Hematopoietic multipotent progenitor cell treated with erythropoietin and hydrocortisone succinate and interleukin-3 and kit ligand, for 6 days (in vitro differentiated cells): ENCODE data around the gene LSP1.

Source experiments
- DNase-seq: peaks from one replicate; pipeline ENCODE4 v3.0.0-alpha.2; 2015

The LSP1 gene

GRCh38 chr11:1851468-1852180 is 1.3 kb upstream of the LSP1 start:
- no peak for DNase-seq

- no peak for DNase-seq
These were observed 510 bp upstream of the LSP1 start for GRCh38 chr11:1852271-1852876.

GRCh38 chr11:1853376-1854131 is 670 bp downstream of the LSP1 start:
- DNase-seq: no peak

GRCh38 chr11:1854132-1854948 is 1.5 kb downstream of the LSP1 start:
- DNase-seq: no peak

GRCh38 chr11:1854949-1855885 is 2.3 kb downstream of the LSP1 start:
- no peak for DNase-seq

- DNase-seq: no peak
These were observed 3.0 kb downstream of the LSP1 start for GRCh38 chr11:1855886-1856265.

GRCh38 chr11:1856306-1857005 is 3.6 kb downstream of the LSP1 start:
- DNase-seq: no peak

GRCh38 chr11:1857064-1857463 is 4.2 kb downstream of the LSP1 start:
- no peak for DNase-seq

- no peak for DNase-seq
These were observed 5.3 kb downstream of the LSP1 start for GRCh38 chr11:1858154-1858553.

- no peak for DNase-seq
These were observed 5.7 kb downstream of the LSP1 start for GRCh38 chr11:1858576-1858975.

GRCh38 chr11:1859004-1859403 is 6.1 kb downstream of the LSP1 start:
- no peak for DNase-seq

- DNase-seq: no peak
These were observed 7.2 kb downstream of the LSP1 start for GRCh38 chr11:1860108-1860507.

GRCh38 chr11:1861435-1862411 is 8.8 kb downstream of the LSP1 start:
- no peak for DNase-seq

GRCh38 chr11:1862588-1863351 is 9.9 kb downstream of the LSP1 start:
- no peak for DNase-seq

GRCh38 chr11:1863352-1864216 is 10.7 kb downstream of the LSP1 start:
- peak; percentile 70 for DNase-seq

- DNase-seq: no peak
These were observed 11.3 kb downstream of the LSP1 start for GRCh38 chr11:1864231-1864630.

GRCh38 chr11:1864831-1865665 is 12.2 kb downstream of the LSP1 start:
- no peak for DNase-seq
